ENCODE results near the gene SCD5.

GRCh38 chr4:82585690-82586435, 212.7 kb downstream of the SCD5 start:
- TF ChIP-seq GATAD2A (CRISPR knock-in tag; IDR thresholded peaks at IDR 0.05), result no peak
- TF ChIP-seq CTCF (CRISPR knock-in tag; IDR thresholded peaks at IDR 0.05), result no peak
- TF ChIP-seq NR1H2 (CRISPR knock-in tag; IDR thresholded peaks at IDR 0.05; ENCODE audit: borderline replicate concordance, low read depth), result no peak
- no peak for TF ChIP-seq SNAPC4 (CRISPR knock-in tag; IDR thresholded peaks at IDR 0.05)
- TF ChIP-seq ZBTB33 (CRISPR knock-in tag; IDR thresholded peaks at IDR 0.05), result no peak
- no peak for TF ChIP-seq POLR2AphosphoS5 (IDR thresholded peaks at IDR 0.05; ENCODE audit: low read depth, low read length)
